ENCODE measurements around the gene ADGRD1.

ADGRD1 gene

DNA sequence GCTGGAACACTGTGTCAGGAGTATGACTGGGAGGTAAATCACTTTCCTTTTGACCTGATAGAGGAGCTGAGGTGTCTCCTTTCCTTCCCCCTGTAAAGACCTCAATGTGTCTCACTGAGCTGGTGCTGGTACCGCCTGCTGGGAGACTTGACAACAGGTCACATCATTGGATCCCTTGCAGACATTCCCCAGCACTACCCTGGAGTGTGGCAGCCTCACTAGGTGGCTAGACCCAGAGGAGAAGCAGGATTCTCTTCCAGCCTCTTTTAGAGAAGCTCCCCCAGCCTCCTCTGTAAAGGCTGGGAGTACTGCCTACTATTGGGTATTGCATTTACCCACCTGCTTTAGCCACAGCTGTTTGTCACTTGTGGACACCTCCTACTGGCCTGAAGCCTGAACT lies 223.9 kb downstream of the ADGRD1 start:
- no peak for FAIRE-seq

DNA sequence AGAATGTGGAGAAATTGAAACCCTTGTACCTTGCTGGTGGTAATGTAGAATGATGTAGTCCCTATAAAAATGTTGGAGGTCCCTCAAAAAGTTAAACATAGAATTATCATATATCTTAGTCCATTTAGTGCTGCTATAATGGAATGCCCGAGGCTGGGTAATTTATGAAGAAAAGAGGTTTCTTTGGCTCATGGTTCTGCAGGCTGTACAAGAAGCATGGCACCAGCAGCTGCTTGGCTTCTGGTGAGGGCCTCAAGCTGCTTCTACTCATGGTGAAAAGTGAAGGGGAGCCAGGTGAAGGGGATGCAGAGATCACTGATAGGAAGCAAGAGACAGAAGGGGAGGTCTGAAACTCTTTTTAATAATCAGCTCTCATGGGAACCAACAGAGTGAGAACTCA lies 233.9 kb downstream of the ADGRD1 start:
- no peak for FAIRE-seq

- no peak for FAIRE-seq
Observed at GRCh38 chr12:131188131-131189050, 234.7 kb downstream of the ADGRD1 start.

DNA sequence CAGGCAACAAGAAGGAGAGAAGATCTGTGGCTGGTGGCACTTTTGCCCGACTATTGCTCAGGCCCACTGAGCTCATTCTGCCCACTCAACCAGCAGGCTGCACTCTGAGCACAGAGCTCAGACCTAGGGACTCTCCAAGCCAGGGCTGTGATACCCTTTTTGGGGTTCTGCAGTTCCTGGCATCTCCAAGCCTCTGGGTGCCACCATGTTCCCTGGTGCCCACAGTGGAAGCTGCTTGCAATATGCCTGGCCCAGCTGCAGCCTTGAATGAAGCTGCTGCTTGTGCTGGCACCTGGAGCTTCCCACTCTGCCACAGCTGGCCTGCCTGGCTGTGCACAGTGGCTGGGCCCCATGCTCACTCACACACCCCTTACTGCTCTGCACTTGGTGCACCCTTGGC lies 236.1 kb downstream of the ADGRD1 start:
- FAIRE-seq = no peak

- FAIRE-seq = no peak
Observed at GRCh38 chr12:131190965-131191364, 237.3 kb downstream of the ADGRD1 start.

Data from colon (tissue), 2 donors.